Activated CD8-positive, alpha-beta memory T cell treated with anti-CD3 and anti-CD28 coated beads, Interleukin-2, amount 50 U/mL, for 4 hours (primary cell): ENCODE results near the gene ETFB.
"Not testable (repeated sequence)": the region's sequence is repeated elsewhere in the genome, so short reads cannot be mapped to it uniquely, and the experiment has no call there.

Source experiments
- DNase-seq: peaks from one replicate; pipeline ENCODE4 v3.0.0-alpha.2; 2020

Gene ETFB

DNA sequence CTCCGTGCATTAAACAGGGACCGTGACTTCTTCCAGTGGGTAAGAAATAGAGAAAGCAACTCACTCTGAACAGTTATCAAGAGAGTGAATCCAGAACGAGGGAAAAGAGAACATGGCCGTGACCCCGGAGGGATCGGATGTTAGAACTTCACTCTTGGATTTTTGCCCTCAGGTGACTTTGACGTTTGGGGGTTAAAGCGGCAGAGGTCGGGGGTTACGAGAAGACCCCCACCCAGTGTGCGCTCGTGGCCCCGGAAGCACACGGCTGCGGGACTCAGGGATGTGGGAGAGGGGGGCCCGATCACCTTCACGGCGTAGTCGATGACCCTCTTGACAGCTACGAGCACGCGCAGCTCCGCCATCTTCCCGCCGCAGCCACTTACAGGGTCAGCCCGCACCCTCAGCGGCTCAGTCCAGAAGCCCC is at the start of gene ETFB:
Gene ETFB (minus strand): TSS at position 424 of the 424 bp plus-strand sequence. CDS start 62 bp downstream, at position 362.
- no peak for DNase-seq

GRCh38 chr19:51415187-51415586 is 49.0 kb upstream of the ETFB start:
- DNase-seq: no peak

DNA sequence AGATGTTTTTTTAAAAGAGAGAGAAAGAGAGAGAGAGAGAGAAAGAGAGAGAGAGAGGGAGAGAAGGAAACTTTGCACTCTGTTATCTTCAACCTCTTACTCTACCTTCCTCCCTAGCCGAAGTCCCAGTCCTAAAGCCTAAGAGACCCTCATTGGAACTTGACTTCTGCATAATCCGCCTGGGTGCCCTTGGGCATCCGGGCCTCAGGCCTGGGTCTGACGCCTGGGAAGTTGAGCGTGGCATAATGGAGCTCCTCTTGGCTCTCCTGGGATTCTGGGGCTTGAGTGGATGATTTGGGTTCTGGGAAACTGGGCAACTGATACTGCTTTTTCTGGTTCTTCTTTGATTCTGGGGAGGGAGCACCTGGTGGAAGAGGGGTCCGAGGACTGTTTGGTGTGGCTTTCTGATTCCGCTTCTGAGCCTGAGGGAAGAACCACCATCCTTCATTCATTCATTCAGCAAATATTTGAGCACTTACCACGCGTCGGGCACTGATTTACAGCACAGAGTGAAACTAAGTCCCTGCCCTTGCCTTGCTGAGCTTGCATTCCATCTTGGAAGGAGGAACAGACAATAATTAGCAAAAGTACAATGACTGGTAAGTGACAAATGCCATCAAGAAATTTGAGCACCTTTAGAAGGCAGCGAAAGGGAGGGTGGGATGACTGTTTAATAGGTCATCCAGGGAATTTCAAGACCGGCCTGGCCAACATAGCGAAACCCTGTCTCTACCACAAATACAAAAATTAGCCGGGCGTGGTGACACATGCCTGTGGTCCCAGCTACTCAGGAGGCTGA is 45.0 kb upstream of the ETFB start:
- DNase-seq: no peak

GRCh38 chr19:51407511-51408131 is 41.4 kb upstream of the ETFB start:
- DNase-seq: peak; percentile 34

GRCh38 chr19:51402117-51402516 is 35.9 kb upstream of the ETFB start:
- DNase-seq: no peak

DNA sequence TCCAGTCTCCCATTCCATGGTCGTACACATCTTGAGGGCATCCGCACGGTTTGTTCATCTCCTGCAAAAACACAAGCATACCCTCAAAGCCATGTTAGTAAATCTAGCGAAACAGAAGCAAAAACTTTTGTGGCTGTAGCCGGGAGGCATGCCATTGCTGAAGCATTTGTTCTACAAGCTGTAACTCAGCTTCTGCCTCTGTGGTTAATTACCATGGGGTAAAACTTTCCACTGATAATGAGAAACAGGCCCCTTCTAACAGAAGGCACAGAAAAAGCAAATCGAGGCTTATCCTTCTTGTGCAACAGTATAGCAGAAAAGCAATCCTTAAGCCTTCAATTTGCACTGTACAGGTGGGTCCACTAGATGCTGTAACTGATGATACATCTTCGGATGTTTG is 33.7 kb upstream of the ETFB start:
- not testable (repeated sequence) for DNase-seq

DNA sequence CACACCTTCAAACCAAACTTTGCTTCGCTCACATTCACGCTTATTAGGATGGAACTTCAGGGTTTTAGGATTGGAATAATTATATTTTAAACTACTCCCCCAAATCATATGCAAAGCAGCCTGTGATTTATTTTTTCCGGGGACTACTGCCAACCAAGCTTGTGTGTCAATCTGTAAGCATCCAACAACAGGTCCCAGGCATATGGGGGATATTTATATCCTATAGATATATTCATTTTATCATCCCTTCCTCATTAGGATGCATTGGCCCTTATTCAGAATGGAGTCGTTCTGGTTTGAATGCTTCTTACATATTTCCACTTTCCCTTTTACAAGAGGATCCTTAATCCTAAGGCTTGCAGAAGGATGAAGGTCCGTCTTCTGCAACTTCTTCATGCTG is 33.0 kb upstream of the ETFB start:
- DNase-seq: no peak

- DNase-seq: no peak
Measured at GRCh38 chr19:51398096-51398704, 32.0 kb upstream of the ETFB start.

DNA sequence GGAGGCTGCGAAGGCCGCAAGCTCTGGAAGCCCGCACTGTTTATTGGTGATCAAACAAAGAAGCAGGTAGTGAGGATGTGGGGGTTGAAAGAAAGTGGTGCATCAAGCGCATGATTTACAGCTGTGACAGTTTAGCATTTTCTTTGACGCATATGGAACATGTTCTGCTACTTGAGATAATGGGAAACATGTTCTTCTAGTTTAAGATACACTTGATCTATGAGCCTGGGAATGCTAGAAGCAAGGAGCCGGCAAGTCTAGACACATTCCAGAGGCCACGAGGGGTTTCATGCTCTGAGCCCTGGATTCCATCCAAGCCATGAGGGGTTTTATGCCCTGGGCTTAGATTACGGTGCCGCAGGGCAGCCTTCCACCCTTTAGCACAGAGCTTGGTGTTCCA is 31.3 kb upstream of the ETFB start:
- not testable (repeated sequence) for DNase-seq

- DNase-seq: no peak
Measured at GRCh38 chr19:51396175-51396574, 30.0 kb upstream of the ETFB start.

DNA sequence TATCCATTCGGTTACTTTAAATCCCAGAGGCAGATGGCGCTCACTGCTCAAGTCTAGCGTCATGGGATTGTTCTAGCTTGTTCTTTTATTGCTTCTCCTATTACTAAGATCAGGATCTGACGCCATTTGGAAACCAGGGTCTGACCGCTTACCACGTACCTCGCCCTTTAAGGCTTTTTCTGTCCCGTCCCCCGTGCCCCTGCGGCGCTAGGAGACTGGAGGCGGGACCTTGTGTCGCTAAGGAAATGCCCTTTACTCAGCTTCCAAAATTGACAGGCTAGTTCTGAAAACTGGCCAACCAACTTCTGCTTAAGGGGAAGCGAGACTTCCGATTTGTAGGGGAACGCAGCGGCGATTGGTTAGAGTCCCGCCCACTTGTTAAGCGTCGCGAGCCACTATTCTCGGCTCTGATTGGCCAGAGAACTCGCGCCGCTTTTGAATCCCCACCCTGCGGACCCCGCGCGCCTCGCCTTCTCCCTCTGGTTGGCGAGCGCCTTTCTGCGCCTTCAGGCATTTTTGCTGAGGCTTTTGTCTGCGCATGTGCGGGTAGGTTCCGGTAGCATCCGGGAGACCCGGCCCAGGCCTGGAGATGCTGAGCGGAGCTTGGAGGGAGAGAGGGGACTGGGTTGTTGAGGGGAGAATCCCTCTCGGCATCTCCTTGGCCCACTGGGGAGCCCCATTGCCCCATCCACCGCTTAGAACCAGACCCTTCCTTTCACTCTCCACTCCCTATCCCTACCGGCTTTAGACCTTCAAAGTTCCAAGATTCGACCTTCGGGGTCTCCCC is 28.1 kb upstream of the ETFB start:
- peak; percentile 84 for DNase-seq

DNA sequence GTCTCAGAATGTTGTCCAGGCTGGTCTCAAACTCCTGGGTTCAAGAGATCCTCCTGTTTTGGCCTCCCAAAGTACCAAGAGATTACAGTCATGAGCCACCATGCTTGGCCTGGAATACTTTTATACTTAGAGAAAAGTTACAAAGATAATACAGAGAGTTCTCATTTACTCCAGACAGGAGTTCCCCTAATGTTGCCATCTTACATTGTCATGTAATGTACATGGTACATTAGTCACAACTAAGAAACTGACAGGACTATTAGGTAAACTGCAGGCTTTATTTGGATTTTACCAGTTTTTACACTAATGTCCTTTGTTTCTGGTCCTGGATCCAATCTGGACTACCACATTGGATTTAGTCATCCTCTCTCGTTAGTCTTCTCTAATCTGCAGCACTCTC is 26.5 kb upstream of the ETFB start:
- DNase-seq: no peak

DNA sequence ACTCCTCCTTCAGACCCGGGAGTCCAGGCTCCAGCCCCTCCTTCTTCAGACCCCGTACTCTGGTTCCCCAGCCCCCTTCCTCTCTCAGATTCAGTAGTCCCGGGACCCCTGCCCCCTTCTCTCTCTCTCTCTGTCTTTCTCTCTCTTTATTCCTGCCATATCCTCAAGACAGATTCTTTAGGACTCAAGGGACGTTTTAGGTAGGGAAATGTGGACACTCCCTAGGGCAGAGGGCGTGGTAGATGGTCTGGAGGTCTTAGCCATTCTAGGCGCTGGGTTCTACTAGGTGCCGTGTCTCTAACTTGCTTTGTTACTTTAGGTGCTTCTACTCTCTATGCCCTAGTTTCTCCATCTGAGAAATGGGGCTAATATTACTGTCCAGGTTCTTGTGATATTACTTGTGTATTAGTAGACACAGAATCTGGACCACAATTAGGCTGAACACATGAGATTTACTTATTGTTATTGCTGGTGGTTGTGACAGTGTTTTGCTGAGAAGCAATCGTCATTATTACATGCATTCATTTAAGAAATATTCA is 25.0 kb upstream of the ETFB start:
- no peak for DNase-seq

- no peak for DNase-seq
Measured at GRCh38 chr19:51389143-51389542, 23.0 kb upstream of the ETFB start.

DNA sequence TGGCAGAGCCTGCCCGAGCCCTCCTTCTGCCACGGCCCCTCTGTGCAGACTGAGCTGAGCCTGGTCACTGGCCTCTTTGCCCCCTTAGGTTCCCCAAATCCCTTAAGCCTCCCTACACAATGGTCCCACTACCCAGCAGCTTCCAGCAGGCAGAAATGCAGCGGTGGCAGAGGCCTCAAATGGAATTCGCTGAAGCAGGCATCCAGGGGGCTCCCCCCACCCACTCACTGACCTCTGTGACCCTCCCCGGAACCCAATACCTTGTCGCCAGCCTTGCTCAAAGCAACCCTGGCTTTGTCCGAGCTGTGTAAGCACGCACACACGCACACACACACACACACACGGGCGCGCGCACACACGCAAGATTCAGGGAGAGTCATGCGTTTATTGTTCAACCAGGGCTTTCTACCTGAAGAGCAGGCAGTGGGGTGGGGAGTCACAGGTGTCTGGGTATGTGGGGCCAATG is 21.8 kb upstream of the ETFB start, which contains the start of gene LIM2:
Gene LIM2 (minus strand): TSS at position 51 of the 466 bp plus-strand sequence. CDS start 531 bp downstream, outside the sequence.
- DNase-seq: no peak

- DNase-seq: no peak
Measured at GRCh38 chr19:51386882-51387520, 20.8 kb upstream of the ETFB start.

- DNase-seq: no peak
Measured at GRCh38 chr19:51382004-51382403, 15.8 kb upstream of the ETFB start.

DNA sequence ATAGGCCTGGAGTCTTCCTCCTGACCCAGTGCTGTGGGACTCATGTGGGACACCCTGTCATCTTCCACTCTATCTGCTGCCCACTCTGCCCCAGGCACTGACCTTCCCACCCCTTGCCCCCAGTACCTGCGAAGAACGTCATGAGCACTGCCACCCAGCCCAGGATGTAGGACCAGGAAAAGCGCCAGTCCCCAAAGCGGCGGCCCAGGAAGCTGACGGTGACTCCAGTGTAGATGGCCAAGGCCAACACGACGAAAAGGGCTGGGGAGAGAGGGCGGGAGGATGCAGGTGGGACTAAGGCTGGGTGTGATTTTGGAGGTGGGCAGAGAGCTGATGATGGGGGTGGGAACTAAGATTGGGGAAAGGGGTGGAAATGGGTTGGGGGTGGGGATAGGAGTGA is 14.2 kb upstream of the ETFB start:
- DNase-seq: no peak

DNA sequence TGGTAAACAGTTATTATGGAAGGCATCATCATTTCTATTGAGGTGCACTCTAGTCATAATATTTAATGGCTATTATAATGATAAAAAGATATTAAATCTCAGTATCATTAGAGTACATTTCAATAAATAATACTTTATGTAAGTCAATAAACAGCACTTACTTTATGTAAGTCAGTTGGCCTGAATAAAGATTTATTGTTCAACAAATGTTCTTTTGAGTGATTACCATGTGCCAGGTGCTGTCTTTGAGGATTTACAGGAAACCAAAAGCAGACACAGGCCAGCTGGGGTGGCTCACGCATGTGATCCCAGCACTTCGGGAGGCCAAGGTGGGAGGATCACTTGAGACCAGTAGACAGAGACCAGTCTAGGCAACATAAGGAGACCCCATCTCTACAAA is 11.2 kb upstream of the ETFB start:
- DNase-seq: no peak

DNA sequence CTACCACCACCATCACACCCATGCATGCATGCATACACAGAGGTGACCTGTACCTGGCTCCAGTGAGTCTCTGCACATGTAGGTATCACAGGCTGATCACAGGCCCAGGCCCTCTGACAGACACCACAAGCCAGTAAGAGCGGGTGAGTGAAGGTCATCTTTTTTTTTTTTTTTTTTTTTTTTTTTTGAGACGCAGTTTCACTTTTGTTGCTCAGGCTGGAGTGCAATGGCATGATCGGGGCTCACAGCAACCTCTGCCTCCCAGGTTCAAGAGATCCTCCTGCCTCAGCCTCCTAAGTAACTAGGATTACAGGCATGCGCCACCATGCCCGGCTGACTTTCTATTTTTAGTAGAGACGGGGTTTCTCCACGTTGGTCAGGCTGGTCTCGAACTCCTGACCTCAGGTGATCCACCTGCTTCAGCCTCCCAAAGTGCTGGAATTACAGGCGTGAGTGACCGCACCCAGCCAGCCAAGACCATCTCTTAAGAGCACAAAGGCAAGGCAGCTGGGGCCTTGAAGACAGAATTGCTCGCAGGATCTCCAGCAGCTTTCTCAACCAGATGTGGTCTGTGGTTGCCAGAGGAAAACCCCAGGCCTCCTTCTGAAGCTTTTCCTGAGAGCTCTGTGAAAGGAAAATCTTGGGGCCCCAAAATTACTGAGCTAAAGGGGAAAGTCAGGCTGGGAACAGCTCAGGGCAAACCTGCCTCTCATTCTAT is 9.5 kb upstream of the ETFB start:
- no peak for DNase-seq
